Thyroid gland (tissue), 4 donors: Measurements from ENCODE around the gene GRAMD1B. TPM values are rescaled to one million over a fixed set of nuclear protein-coding genes. Genes with fewer than 3 reads are reported as not detected.
"Not testable (repeated sequence)": the region's sequence is repeated elsewhere in the genome, so short reads cannot be mapped to it uniquely, and the experiment has no call there.

Experiments used
- DNase-seq, 2 donors: peaks; one replicate each; pipeline ENCODE4 v3.0.0-alpha.2; 2019
- H3K27ac ChIP-seq, 3 donors: fragments of 200-600 bp; sonication (generic); 1 replicate in 2 of 3; 2 replicates in 1 of 3; pipeline ENCODE4 v1.5.1; 2016 to 2019; ENCODE audit warnings: mild to moderate bottlenecking in 1 of 3, moderate library complexity in 1 of 3
- H3K27me3 ChIP-seq: fragments of 200-600 bp; sonication (generic); one replicate; pipeline ENCODE4 v1.5.1; 2019
- H3K36me3 ChIP-seq, 2 donors: fragments of 200-600 bp; sonication (generic); one replicate each; pipeline ENCODE4 v1.5.1; 2016 to 2019
- H3K4me1 ChIP-seq, 2 donors: fragments of 200-600 bp; sonication (generic); one replicate each; pipeline ENCODE4 v1.5.1; 2017 to 2019
- H3K4me3 ChIP-seq, 3 donors: fragments of 200-600 bp; sonication (generic); replicated peaks in 1 of 3; 1 replicate in 2 of 3; 2 replicates in 1 of 3; pipeline ENCODE4 v1.5.1; 2016; ENCODE audit warnings: mild to moderate bottlenecking in 1 of 3
- H3K9me3 ChIP-seq: fragments of 200-600 bp; sonication (generic); one replicate; pipeline ENCODE4 v1.5.1; 2017
- POLR2A ChIP-seq, 2 donors: fragments of 450-650 bp; IDR thresholded peaks; one replicate each; pipeline ENCODE4 v1.6.1; 2017; ENCODE audit warnings: antibody characterized with exemption in 2 of 2, mild to moderate bottlenecking in 2 of 2, moderate library complexity in 1 of 2
- WGBS, 2 donors: methylation state at CpG; one replicate each; pipeline ENCODE4 v1.1.5; 2017; 5-methylcytosine and 5-hydroxymethylcytosine counted together
- intact Hi-C: fragments of 100-400 bp; cut with DNase I; formaldehyde crosslinking; loops from one replicate; pipeline ENCODE4 v1.15.1; 2023
- total RNA-seq, 4 donors: library from RNA; depleted of rRNA; stranded (reverse); fragments of >200 nt; gene quantifications; one replicate each; pipeline ENCODE4 v1.2.3, GENCODE V29; 2016
- TF ChIP-seq, protein P1 (sequence below), 6 experiments: fragments of 200-600 bp in 3 of 6; fragments of 450-650 bp in 3 of 6; sonication (generic) in 3 of 6; IDR thresholded peaks; one replicate each; pipeline ENCODE4 v1.5.1; 2016 to 2019; ENCODE audit warnings: antibody characterized with exemption in 6 of 6, mild to moderate bottlenecking in 2 of 6, inconsistent platforms in 1 of 6, moderate library complexity in 1 of 6

The GRAMD1B gene
- total RNA-seq, 4 donors from 2014 or later = 7.0 to 22.7 (median 9.2) TPM

DNA sequence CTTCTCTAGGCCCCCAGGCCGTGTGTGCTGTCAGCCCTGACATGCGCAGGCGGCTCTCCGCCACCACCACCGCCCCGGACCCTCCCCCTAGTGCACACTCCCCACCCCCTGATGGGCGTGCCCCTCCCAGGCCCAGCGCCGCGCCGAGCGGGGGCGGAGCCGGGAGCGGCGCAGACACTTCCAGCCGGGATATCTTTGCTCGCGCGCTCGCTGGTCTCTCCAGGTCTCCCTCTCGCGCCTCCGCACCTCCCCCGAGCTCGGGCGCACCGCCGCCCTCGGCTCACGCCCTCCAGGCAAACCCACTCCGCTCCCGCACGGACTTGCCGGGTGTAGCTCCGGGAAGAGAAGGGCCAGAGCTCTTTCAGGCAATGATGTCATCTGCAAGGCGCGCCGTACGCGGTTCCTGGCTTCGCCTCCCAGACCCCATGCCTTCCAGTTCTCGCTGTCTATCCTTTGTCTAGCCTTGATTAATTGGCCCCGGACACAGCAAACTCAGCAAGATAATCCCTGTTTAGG is 224.6 kb downstream of the GRAMD1B start, which contains the start of gene SCN3B:
SCN3B (minus strand) TSS at position 59 of the 516 bp plus-strand sequence. CDS start 823 bp downstream, outside the sequence.
- intact Hi-C loops = no loop called here
- Histone ChIP-seq H3K4me1 (peaks cover 11 to 13% of the 10 kb centered on the region in 2 donors), H3K27ac (peak within 1 kb of the TSS; percentile 45 to 69 (median 58)), H3K27me3 (no peaks in the 10 kb centered on the region), H3K36me3 (no peaks in the 10 kb centered on the region), H3K4me3 (peak within 1 kb of the TSS; percentile 27 to 66 (median 43)), H3K9me3 (no peaks in the 10 kb centered on the region)
- peak; percentile 72 to 78 for DNase-seq
- peak in 1 of 2 donors; percentile 56 for TF ChIP-seq POLR2A (IDR thresholded peaks at IDR 0.05)
- TF ChIP-seq, protein P1, sequence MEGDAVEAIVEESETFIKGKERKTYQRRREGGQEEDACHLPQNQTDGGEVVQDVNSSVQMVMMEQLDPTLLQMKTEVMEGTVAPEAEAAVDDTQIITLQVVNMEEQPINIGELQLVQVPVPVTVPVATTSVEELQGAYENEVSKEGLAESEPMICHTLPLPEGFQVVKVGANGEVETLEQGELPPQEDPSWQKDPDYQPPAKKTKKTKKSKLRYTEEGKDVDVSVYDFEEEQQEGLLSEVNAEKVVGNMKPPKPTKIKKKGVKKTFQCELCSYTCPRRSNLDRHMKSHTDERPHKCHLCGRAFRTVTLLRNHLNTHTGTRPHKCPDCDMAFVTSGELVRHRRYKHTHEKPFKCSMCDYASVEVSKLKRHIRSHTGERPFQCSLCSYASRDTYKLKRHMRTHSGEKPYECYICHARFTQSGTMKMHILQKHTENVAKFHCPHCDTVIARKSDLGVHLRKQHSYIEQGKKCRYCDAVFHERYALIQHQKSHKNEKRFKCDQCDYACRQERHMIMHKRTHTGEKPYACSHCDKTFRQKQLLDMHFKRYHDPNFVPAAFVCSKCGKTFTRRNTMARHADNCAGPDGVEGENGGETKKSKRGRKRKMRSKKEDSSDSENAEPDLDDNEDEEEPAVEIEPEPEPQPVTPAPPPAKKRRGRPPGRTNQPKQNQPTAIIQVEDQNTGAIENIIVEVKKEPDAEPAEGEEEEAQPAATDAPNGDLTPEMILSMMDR (IDR thresholded peaks at IDR 0.05) = no peak
- WGBS, 2 donors = 1 to 11% methylated on average over 8 to 37 of the region's 44 CpGs

GRCh38 chr11:123659311-123659710 is 229.2 kb downstream of the GRAMD1B start:
- 65 to 73% methylated on average over 2 of the region's 2 CpGs for WGBS, 2 donors
- H3K4me1 ChIP-seq = peaks cover 5 to 6% of the 10 kb centered on the region in 2 donors
- TF ChIP-seq, protein P1 (IDR thresholded peaks at IDR 0.05) = no peak
- TF ChIP-seq POLR2A (IDR thresholded peaks at IDR 0.05) = no peak
- no peak overlapping the region for H3K27ac ChIP-seq
- DNase-seq = peak in 1 of 2 donors; percentile 11
- H3K4me3 ChIP-seq = no peak overlapping the region
- H3K9me3 ChIP-seq = no peaks in the 10 kb centered on the region
- intact Hi-C loops = no loop called here
- no peaks in the 10 kb centered on the region for H3K27me3 ChIP-seq
- H3K36me3 ChIP-seq = no peaks in the 10 kb centered on the region

DNA sequence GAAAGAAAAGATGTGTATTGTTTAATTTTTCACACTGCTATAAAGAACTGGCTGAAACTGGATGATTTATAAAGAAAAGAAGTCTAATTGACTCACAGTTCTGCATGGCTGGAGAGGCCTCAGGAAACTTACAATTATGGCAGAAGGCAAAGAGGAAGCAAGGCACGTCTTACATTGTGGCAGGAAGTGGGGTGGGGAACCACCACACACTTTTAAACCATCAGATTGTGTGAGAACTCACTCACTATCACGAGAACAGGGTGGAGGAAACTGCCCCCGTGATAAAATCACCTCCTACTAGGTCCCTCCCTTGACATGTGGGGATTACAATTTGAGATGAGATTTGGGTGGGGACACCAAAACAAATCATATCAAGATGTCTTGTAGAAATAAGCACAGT is 229.9 kb downstream of the GRAMD1B start:
- H3K4me1 ChIP-seq, H3K36me3 ChIP-seq, H3K27ac ChIP-seq, H3K27me3 ChIP-seq, H3K4me3 ChIP-seq, DNase-seq, H3K9me3 ChIP-seq, intact Hi-C loops: not testable (repeated sequence)
- 35 to 52% methylated on average over 3 of the region's 3 CpGs for WGBS, 2 donors

DNA sequence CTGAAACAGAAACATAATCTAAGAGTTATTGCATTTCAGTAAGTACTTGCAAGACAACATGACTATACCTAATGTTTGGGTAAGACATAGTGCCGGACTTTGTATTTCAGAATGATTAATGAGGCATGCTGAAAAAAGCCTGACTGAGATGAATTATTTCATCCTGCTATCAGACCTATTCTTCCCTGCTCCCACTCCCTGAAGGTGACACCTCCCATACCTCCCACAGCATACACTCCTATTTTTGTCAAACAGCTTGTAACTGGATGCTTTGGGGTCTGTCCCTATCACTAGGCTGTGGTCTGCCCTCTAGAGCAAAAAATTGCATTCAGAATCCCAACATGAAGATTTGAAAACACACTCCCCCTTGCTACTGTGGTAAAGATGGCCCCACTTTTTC is 235.2 kb downstream of the GRAMD1B start:
- Histone ChIP-seq H3K36me3 (no peaks in the 10 kb centered on the region), H3K9me3 (no peaks in the 10 kb centered on the region), H3K4me3 (no peak overlapping the region), H3K27me3 (no peaks in the 10 kb centered on the region), H3K4me1 (no peaks in the 10 kb centered on the region), H3K27ac (no peak overlapping the region)
- no peak for DNase-seq
- intact Hi-C loops = no loop called here
- TF ChIP-seq POLR2A (IDR thresholded peaks at IDR 0.05) = no peak
- TF ChIP-seq, protein P1 (IDR thresholded peaks at IDR 0.05) = no peak
- WGBS, 2 donors = 71 to 88% methylated on average over 1 of the region's 1 CpG

GRCh38 chr11:123670081-123670480 is 240.0 kb downstream of the GRAMD1B start:
- H3K36me3 ChIP-seq = no peaks in the 10 kb centered on the region
- 70 to 88% methylated on average over 1 of the region's 1 CpG for WGBS, 2 donors
- no peak overlapping the region for H3K27ac ChIP-seq
- H3K9me3 ChIP-seq = no peaks in the 10 kb centered on the region
- H3K4me3 ChIP-seq = no peak overlapping the region
- intact Hi-C loops = no loop called here
- no peaks in the 10 kb centered on the region for H3K4me1 ChIP-seq
- DNase-seq = no peak
- no peak for TF ChIP-seq POLR2A (IDR thresholded peaks at IDR 0.05)
- TF ChIP-seq, protein P1 (IDR thresholded peaks at IDR 0.05) = no peak
- H3K27me3 ChIP-seq = no peaks in the 10 kb centered on the region
